GM18526 (cell line): ENCODE results near the gene STAB1.
A peak's percentile ranks its signal among the peaks of the same experiment; 100 is the strongest.

Experiments used
- POLR2A ChIP-seq: IDR thresholded peaks from 3 replicates; pipeline ENCODE4 v1.6.1; 2011; ENCODE audit not compliant: insufficient read length; ENCODE audit errors: extremely low read depth

Gene STAB1

GRCh38 chr3:52529376-52530333 is 34.5 kb downstream of the STAB1 start:
- TF ChIP-seq POLR2A, result no peak

GRCh38 chr3:52530918-52531826 is 36.0 kb downstream of the STAB1 start:
- TF ChIP-seq POLR2A, result no peak

- no peak for TF ChIP-seq POLR2A
Measured at GRCh38 chr3:52531860-52532516, 36.9 kb downstream of the STAB1 start.

- no peak for TF ChIP-seq POLR2A
Measured at GRCh38 chr3:52532517-52532837, 37.3 kb downstream of the STAB1 start.

- TF ChIP-seq POLR2A, result no peak
Measured at GRCh38 chr3:52532838-52533622, 37.9 kb downstream of the STAB1 start.

- TF ChIP-seq POLR2A, result peak; percentile 57
Measured at GRCh38 chr3:52533623-52534280, 38.6 kb downstream of the STAB1 start, which contains the start of gene NT5DC2. Gene NT5DC2, minus strand, starts transcription at chr3:52533857. Its CDS starts 120 bp downstream, at chr3:52533737.

GRCh38 chr3:52534281-52535183 is 39.4 kb downstream of the STAB1 start:
- no peak for TF ChIP-seq POLR2A

GRCh38 chr3:52535411-52536111 is 40.4 kb downstream of the STAB1 start:
- no peak for TF ChIP-seq POLR2A

- TF ChIP-seq POLR2A, result no peak
Measured at GRCh38 chr3:52536112-52536368, 40.9 kb downstream of the STAB1 start.

GRCh38 chr3:52536369-52537164 is 41.4 kb downstream of the STAB1 start, which contains the start of gene UQCC5:
Gene UQCC5, plus strand, starts transcription at chr3:52536605. Its CDS starts 151 bp downstream, at chr3:52536756.
- peak; percentile 99 for TF ChIP-seq POLR2A

GRCh38 chr3:52537165-52537620 is 42.1 kb downstream of the STAB1 start:
- no peak for TF ChIP-seq POLR2A
